Stimulated activated naive CD4-positive, alpha-beta T cell treated with Interleukin-2 at 50 U/mL for 16 hours (primary cell): ENCODE measurements around the gene BPIFA3.
"Not testable (repeated sequence)": the region's sequence is repeated elsewhere in the genome, so short reads cannot be mapped to it uniquely, and the experiment has no call there.

Experiments used
- DNase-seq: peaks from one replicate; lab custom pipeline; 2025; lab: John Stamatoyannopoulos, UW

The BPIFA3 gene

GRCh38 chr20:33217052-33217451 is at the start of gene BPIFA3:
BPIFA3 (plus strand) TSS chr20:33217352; CDS start chr20:33217537, 185 bp downstream.
- no peak for DNase-seq

DNA sequence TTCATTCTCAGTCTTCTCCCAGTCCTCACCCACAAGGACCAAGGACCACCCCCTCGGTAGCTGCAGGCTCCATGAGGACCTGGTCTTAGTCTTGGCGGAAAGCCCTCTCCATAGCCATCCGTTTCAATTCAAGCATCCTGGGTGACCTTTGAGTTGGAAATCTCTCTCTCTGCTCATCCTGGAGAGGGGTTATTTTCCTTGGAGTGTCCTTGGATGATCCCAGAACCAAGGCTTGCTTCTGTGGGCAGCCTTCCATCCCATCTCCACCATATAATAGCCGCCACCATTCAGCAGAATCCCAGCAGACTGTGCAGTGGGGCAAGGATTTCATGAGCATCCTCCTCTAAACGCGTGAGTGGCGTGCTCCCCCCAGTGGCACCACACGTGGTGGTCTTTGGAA is 49.3 kb upstream of the BPIFA3 start, which contains the start of gene BPIFA2:
Gene BPIFA2, plus strand, starts transcription at position 301 of the 400 bp plus-strand sequence. CDS start 987 bp downstream, outside the sequence.
- DNase-seq: no peak

DNA sequence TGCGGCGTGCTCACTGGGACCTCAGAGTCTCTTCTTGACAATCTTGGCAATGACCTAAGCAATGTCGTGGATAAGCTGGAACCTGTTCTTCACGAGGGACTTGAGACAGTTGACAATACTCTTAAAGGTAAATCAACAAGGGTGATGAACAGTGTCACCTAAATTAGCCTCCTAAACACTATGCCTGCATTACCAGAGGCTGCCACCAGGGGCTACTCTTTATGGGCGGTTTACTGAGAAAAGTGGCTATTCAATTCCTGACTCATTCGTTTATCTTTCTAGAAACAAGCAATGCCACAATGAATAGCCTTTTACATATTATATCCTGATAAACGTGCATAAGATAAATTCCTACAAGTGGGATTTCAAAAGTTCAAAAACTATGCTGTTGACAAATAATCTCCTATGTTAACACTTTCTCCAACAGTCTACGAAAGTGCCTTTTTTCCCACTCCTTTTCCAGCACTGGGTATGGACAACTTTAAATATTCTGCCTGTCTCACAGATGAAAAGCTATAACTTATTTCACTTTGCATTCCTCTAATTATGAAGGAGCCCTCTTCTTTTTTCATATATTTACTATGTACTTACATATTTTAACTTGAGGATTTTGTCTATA is 47.9 kb upstream of the BPIFA3 start:
- DNase-seq: no peak

- DNase-seq: no peak
Observed at GRCh38 chr20:33172781-33173180, 44.4 kb upstream of the BPIFA3 start.

GRCh38 chr20:33175123-33175522 is 42.0 kb upstream of the BPIFA3 start:
- DNase-seq: no peak

DNA sequence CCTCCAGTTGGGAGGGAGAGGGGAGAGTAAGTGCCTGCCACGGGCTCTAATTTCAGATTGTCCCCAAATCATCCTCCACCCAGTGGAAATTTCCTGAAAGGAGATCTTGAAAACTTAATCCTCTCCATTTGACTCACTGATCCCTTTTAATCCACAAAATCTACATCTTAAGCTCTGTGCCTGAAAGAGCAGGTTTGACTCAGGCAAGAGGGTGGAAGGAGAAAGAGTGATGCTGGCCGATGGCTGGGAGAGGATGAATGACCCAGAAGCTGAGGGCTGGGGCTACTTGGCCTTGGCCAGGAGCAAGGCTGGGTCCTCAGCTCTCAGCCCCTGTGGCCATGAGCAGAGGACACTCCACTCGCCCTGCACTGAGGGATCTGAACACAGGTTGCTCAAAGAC is 41.1 kb upstream of the BPIFA3 start:
- no peak for DNase-seq

GRCh38 chr20:33177866-33178265 is 39.3 kb upstream of the BPIFA3 start:
- DNase-seq: no peak

- DNase-seq: no peak
Observed at GRCh38 chr20:33178726-33179125, 38.4 kb upstream of the BPIFA3 start.

- DNase-seq: no peak
Observed at GRCh38 chr20:33180169-33180568, 37.0 kb upstream of the BPIFA3 start.

DNA sequence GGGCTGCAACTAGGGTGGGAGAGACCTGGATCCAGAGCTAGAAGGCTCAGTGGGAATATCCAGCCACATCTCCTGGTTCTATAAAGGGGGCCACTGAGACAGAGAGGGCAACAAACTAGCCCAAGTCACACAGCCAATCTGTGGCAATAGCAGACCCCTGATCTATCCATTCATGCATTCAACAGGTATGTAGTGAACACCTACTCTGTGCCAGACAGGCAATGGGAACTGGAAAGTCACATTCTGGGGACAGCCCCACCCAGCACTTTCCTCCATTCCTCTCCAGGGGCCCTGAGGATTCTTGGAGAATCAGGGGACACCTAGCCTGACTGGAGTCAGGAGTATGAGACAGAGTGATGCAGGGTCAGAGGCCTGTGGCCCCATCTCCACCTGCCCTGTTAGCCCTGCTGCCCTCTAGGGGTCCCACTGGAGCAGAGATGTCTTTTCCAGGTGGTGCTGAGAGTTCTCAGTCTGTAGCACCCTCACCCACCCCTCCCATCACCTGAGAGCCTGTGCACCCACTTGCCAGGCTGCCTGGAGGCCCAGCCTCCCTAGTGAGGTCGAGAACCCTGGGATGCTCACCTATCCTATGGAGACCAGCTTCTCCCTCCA is 35.6 kb upstream of the BPIFA3 start:
- DNase-seq: no peak

DNA sequence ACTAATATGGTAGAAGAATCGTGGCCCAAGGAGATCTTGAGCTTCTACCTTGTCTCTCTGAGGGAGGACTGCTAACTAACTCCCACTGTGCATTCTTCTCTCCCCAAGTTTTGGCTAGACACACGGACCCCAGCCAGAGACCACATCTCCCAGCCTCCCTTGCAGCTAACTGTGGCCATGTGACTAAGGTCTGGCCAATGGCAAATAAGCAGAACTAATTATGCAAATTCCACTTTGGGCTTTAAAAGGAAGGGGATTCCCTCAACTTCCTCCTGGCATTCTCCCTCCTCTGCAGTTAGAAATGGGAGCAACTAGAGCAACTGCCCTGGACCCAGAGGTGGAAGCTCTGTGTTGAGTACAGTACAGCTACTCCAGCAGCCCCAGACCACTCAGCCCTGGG is 33.8 kb upstream of the BPIFA3 start:
- no peak for DNase-seq

DNA sequence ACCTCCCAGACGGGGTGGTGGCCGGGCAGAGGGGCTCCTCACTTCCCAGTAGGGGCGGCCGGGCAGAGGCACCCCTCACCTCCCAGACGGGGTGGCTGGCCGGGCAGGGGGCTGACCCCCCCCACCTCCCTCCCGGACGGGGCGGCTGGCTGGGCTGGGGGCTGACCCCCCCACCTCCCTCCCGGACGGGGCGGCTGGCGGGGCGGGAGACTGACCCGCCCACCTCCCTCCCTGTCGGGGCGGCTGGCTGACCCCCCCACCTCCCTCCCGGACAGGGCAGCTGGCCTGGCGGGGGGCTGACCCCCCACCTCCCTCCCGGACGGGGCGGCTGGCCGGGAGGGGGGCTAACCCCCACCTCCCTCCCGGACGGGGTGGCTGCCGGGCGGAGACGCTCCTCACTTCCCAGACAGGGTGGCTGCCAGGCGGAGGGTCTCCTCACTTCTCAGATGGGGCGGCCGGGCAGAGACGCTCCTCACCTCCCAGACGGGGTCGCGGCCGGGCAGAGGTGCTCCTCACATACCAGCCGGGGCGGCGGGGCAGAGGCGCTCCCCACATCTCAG is 32.0 kb upstream of the BPIFA3 start:
- DNase-seq: not testable (repeated sequence)

DNA sequence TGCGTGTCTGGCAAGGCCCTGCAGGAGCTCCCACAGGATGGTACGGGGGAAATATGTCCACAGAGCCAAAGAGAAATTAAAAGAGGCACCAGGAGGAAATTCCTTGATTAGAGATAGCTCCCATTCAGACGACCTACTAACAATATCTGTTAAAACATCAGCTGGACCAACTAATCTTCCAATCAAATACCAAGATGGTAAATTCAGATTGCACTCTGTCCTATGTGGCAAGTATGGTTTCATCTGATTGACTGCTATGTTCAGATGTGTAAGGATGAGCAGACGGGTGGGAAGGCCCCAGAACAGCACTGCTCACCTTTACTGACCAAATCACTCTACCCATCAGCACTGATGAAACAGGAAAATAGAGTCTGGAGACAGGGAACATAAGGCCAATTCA is 29.7 kb upstream of the BPIFA3 start:
- no peak for DNase-seq

DNA sequence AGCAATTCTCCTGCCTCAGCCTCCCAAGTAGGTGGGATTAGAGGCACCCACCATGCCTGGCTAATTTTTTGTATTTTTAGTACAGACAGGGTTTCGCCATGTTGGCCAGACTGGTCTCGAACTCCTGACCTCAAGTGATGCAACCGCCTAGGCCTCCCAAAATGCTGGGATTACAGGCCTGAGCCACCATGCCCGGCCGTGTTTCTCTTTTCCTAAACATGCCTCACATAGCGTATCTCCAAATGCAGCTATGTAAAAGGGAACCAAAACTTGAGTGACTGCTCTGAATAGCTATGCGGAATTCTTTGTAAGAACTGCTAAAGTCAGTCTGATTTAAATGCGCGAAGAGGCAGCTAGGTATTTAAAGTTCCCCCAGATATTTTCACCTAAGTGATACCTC is 28.7 kb upstream of the BPIFA3 start:
- DNase-seq: no peak

DNA sequence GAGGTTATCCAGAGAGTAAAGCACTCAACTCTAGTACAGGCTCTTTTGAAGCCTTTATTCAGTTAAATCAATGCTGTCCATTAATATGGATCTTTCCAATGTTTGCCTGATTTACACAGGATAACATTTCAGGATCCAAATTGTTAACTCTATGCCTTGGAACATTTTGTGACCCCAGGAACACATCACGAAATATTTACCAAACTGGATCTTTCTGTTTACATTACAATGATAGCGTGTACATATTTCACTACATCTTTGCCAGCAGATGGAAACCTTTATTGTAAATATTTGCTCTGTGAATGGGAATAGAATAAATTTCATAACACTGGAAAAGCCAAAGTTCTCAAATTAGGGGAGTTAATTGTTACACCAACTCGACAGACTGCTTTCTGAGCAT is 25.7 kb upstream of the BPIFA3 start:
- DNase-seq: no peak

DNA sequence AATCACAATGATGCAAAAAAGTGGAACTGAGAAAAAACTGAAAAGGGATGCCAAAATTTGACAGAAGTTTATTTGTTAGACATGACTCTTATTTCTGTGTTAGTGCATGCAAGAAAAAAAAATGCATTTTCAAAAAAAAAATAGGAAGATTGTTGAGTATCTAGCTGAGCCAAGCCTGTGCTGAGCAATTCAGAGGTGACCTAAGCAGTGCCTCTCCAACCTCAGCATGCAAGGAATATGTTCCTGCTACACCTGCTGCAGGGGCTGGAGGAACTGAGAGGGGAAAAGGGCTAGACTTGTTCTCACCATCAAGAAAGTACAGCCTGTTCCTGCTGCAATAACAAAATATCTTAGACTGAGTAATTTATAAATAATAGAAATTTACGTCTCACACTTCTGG is 25.2 kb upstream of the BPIFA3 start:
- no peak for DNase-seq

DNA sequence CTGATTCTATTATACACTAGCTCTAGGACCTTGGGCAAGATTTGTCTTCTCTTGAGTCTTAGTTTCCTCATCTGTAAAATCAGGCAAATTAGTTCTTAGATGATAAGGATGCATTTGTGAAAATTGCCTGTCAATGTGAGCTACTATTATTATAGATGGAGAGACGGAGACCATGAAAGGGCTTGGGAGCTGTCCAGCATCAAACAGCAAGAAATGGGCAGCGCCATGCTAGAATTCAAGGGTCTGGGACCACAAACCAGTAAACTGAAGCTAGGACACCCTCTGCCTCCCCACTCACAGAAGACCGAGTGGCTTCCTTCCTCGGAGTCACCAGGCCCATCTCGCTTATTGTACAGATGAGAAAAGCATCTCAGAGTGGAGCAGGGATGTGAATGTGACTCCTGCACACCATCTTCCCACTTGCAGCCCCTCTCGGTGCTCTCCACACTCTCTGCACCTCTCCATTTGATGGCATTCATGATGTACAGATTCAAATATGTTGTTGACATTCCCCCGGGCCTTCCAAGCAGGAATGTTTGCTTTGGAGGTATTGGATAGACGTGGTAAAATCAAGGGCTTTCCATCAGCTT is 24.1 kb upstream of the BPIFA3 start:
- no peak for DNase-seq

- DNase-seq: no peak
Observed at GRCh38 chr20:33199026-33199425, 18.1 kb upstream of the BPIFA3 start.

DNA sequence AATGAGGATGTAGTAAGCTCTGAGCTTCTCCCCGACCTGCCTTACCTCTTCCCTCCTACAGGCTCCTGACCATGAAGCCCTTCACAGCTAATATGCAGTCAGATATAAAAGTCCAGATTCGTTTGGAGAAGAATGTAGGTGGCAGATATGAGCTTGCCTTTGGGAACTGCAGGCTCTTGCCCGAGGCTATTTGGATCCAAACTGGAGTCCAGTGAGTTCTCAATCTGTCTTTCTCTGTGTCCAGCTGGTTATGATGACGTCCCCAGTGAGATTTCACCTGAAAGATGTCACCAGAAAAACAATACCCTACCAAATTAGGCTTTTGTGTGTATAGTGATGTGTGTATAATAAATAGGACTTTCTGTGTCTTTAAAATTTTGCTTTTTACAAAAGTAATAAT is 14.7 kb upstream of the BPIFA3 start:
- no peak for DNase-seq

- DNase-seq: no peak
Observed at GRCh38 chr20:33203444-33203843, 13.7 kb upstream of the BPIFA3 start.

- no peak for DNase-seq
Observed at GRCh38 chr20:33209789-33210188, 7.4 kb upstream of the BPIFA3 start.

- no peak for DNase-seq
Observed at GRCh38 chr20:33210371-33210770, 6.8 kb upstream of the BPIFA3 start.

- peak; percentile 6 for DNase-seq
Observed at GRCh38 chr20:33211817-33212424, 5.2 kb upstream of the BPIFA3 start.
